ENCODE measurements around the gene CCK. TPM values are rescaled to one million over a fixed set of nuclear protein-coding genes. Genes with fewer than 3 reads are reported as not detected.

Gene CCK
- polyA plus RNA-seq, 1 experiment: not detected

- TF ChIP-seq CTCF (IDR thresholded peaks at IDR 0.05; ENCODE audit: insufficient read depth, low read depth, low read length): no peak
- peaks cover 24% of the 10 kb centered on the region for H3K27me3 ChIP-seq (ENCODE audit: control insufficient read depth, insufficient read depth, low read length)
- no peaks in the 10 kb centered on the region for H3K36me3 ChIP-seq (ENCODE audit: control insufficient read depth, insufficient read depth, low read length)
- ChIA-PET CTCF (interaction anchor here (0.6 to 4.2 kb wide), 6 partner anchors 16 to 283 kb away, joined by 3 to 24 read pairs (median 4); no protein-coding TSS in a partner anchor), POLR2A (no interaction called here)
- no peak for DNase-seq (ENCODE audit: low read depth)
- peak overlapping the region; percentile 5; the same call in 1 of the 2 replicates for H3K4me3 ChIP-seq (ENCODE audit: low read depth, low read length)
Measured at GRCh38 chr3:42263354-42264346, 2.3 kb downstream of the CCK start.

- ChIA-PET POLR2A (no interaction called here), CTCF (interaction anchor here (0.9 to 4.2 kb wide), 3 partner anchors 15 to 179 kb away, joined by 3 to 24 read pairs (median 5); no protein-coding TSS in a partner anchor)
- H3K36me3 ChIP-seq (ENCODE audit: control insufficient read depth, insufficient read depth, low read length): no peaks in the 10 kb centered on the region
Measured at GRCh38 chr3:42262525-42262924, 3.5 kb downstream of the CCK start.

GRCh38 chr3:42257007-42257406 lies 9.0 kb downstream of the CCK start:
- no peak for TF ChIP-seq CTCF (IDR thresholded peaks at IDR 0.05; ENCODE audit: insufficient read depth, low read depth, low read length)
- CTCF ChIA-PET: no interaction called here
- DNase-seq (ENCODE audit: low read depth): no peak
- no peak overlapping the region for H3K4me3 ChIP-seq (ENCODE audit: low read depth, low read length)
- H3K27me3 ChIP-seq (ENCODE audit: control insufficient read depth, insufficient read depth, low read length): peaks cover 1% of the 10 kb centered on the region; the same call in 1 of the 2 replicates
- POLR2A ChIA-PET: no interaction called here
- no peaks in the 10 kb centered on the region for H3K36me3 ChIP-seq (ENCODE audit: control insufficient read depth, insufficient read depth, low read length)

More at GRCh38 chr3:42262525-42262924, 3.5 kb downstream of the CCK start:
- Histone ChIP-seq H3K27me3 (ENCODE audit: control insufficient read depth, insufficient read depth, low read length) (peaks cover 16% of the 10 kb centered on the region), H3K4me3 (ENCODE audit: low read depth, low read length) (no peak overlapping the region)
- DNase-seq (ENCODE audit: low read depth): peak; percentile 50
- TF ChIP-seq CTCF (IDR thresholded peaks at IDR 0.05; ENCODE audit: insufficient read depth, low read depth, low read length): no peak

GRCh38 chr3:42256135-42256819 lies 9.7 kb downstream of the CCK start:
- POLR2A ChIA-PET: no interaction called here
- no peaks in the 10 kb centered on the region for H3K36me3 ChIP-seq (ENCODE audit: control insufficient read depth, insufficient read depth, low read length)
- H3K4me3 ChIP-seq (ENCODE audit: low read depth, low read length): no peak overlapping the region
- peaks cover 1% of the 10 kb centered on the region; the same call in 1 of the 2 replicates for H3K27me3 ChIP-seq (ENCODE audit: control insufficient read depth, insufficient read depth, low read length)
- no peak for TF ChIP-seq CTCF (IDR thresholded peaks at IDR 0.05; ENCODE audit: insufficient read depth, low read depth, low read length)
- CTCF ChIA-PET: interaction anchor here (1.5 kb wide), 1 partner anchor 9 kb away, joined by 8 read pairs; no protein-coding TSS in a partner anchor
- no peak for DNase-seq (ENCODE audit: low read depth)

GRCh38 chr3:42254566-42254965 lies 11.4 kb downstream of the CCK start:
- no peak for DNase-seq (ENCODE audit: low read depth)

More at GRCh38 chr3:42254566-42254965, 11.4 kb downstream of the CCK start:
- POLR2A ChIA-PET: no interaction called here
- CTCF ChIA-PET: interaction anchor here (1.2 to 2.0 kb wide), 3 partner anchors 7 to 189 kb away, joined by 3 to 11 read pairs (median 8); no protein-coding TSS in a partner anchor
- H3K36me3 ChIP-seq (ENCODE audit: control insufficient read depth, insufficient read depth, low read length): no peaks in the 10 kb centered on the region
- no peak for TF ChIP-seq CTCF (IDR thresholded peaks at IDR 0.05; ENCODE audit: insufficient read depth, low read depth, low read length)
- peaks cover 1% of the 10 kb centered on the region; the same call in 1 of the 2 replicates for H3K27me3 ChIP-seq (ENCODE audit: control insufficient read depth, insufficient read depth, low read length)
- H3K4me3 ChIP-seq (ENCODE audit: low read depth, low read length): no peak overlapping the region

Measured in BJ (cell line).